Kidney (tissue), 14 donors: ENCODE data around the gene COLQ. TPM values are rescaled to one million over a fixed set of nuclear protein-coding genes. Genes with fewer than 3 reads are reported as not detected.

Source experiments
- DNase-seq, 5 donors: peaks; one replicate each; pipeline ENCODE4 v3.0.0-alpha.2; 2013 to 2020
- FAIRE-seq: peaks from 2 replicates; lab custom pipeline; 2012; peaks lifted over from hg19 to GRCh38; lab: Jason Lieb, UNC
- H3K27ac ChIP-seq, 2 donors: one replicate each; pipeline ENCODE4 v1.7.0; 2013; ENCODE audit warnings: low read depth in 2 of 2, low read length in 2 of 2, inconsistent platforms in 1 of 2
- H3K27me3 ChIP-seq: one replicate; pipeline ENCODE4 v1.7.1; 2013; ENCODE audit warnings: low read length, inconsistent platforms; ENCODE audit not compliant: control insufficient read depth, insufficient read depth
- H3K36me3 ChIP-seq, 3 donors: one replicate each; pipeline versions ENCODE4 v1.7.0 to v1.7.1; 2013; ENCODE audit warnings: low read length in 3 of 3, control low read depth in 1 of 3, inconsistent platforms in 1 of 3; ENCODE audit not compliant: insufficient read depth in 3 of 3, control insufficient read depth in 2 of 3
- H3K4me1 ChIP-seq, 3 donors: one replicate each; pipeline versions ENCODE4 v1.7.0 to v1.7.1; 2013; ENCODE audit warnings: low read length in 3 of 3, inconsistent platforms in 1 of 3, low read depth in 1 of 3; ENCODE audit not compliant: control insufficient read depth in 2 of 3, insufficient read depth in 2 of 3
- H3K4me3 ChIP-seq, 3 donors: one replicate each; pipeline versions ENCODE4 v1.7.0 to v1.8.1; 2013; ENCODE audit warnings: low read length in 3 of 3, control low read depth in 1 of 3, inconsistent platforms in 1 of 3
- H3K9ac ChIP-seq, 3 donors: one replicate each; pipeline versions ENCODE4 v1.7.0 to v1.7.1; 2013; ENCODE audit warnings: low read length in 3 of 3, control low read depth in 1 of 3, inconsistent platforms in 1 of 3
- H3K9me3 ChIP-seq, 3 donors: one replicate each; pipeline versions ENCODE4 v1.7.0 to v1.7.1; 2013; ENCODE audit warnings: low read length in 3 of 3, control low read depth in 1 of 3, inconsistent platforms in 1 of 3; ENCODE audit not compliant: control insufficient read depth in 2 of 3, insufficient read depth in 1 of 3
- CTCF ChIP-seq: IDR thresholded peaks from 3 replicates; pipeline ENCODE4 v1.5.1; 2012; ENCODE audit warnings: mild to moderate bottlenecking, moderate library complexity, borderline replicate concordance; ENCODE audit not compliant: insufficient read depth; ENCODE audit errors: extremely low read depth
- intact Hi-C: fragments of 100-400 bp; cut with DNase I; formaldehyde crosslinking; loops from one replicate; pipeline ENCODE4 v1.11.1; 2022
- polyA plus RNA-seq: library from polyadenylated mRNA; stranded (reverse); fragments of 350-450 nt; fragmentation: Illumina TruSeq; extraction: RNeasy Lipid Tissue Mini Kit (QIAGEN cat#74804); gene quantifications from one replicate; pipeline ENCODE4 v1.2.3, GENCODE V29; 2014; ENCODE audit warnings: low read depth, low replicate concordance; ENCODE audit not compliant: insufficient read depth
- total RNA-seq: library from RNA; stranded (reverse); fragmentation: NEBNext Ultra II Directional; extraction: Animal tissue kit (Norgen Biotek cat#: 25700); gene quantifications from one replicate; pipeline ENCODE4 v1.2.1, GENCODE V29; 2021
- donor health status: control.
- donor health status: control.
- donor health status: control.
- donor health status: control.
- donor health status: control.
- donor health status: DM: yes; HTN: yes; CAD: no.
- donor health status: Normal renal cell carcinoma (clear cell type).

Gene COLQ
- total and polyA plus RNA-seq, 2 donors from 2014 or later: 1.2 to 4.3 TPM

GRCh38 chr3:15456321-15456720 lies 65.2 kb downstream of the COLQ start:
- H3K27me3 ChIP-seq: no peaks in the 10 kb centered on the region
- FAIRE-seq: no peak
- no peak for DNase-seq
- no peak overlapping the region for H3K4me3 ChIP-seq
- H3K36me3 ChIP-seq: no peaks in the 10 kb centered on the region
- intact Hi-C loops: no loop called here
- H3K9ac ChIP-seq: no peak overlapping the region
- no peaks in the 10 kb centered on the region for H3K4me1 ChIP-seq
- H3K27ac ChIP-seq: no peak overlapping the region
- TF ChIP-seq CTCF: no peak
- no peaks in the 10 kb centered on the region for H3K9me3 ChIP-seq

GRCh38 chr3:15455756-15456155 lies 65.8 kb downstream of the COLQ start:
- H3K9ac ChIP-seq: no peak overlapping the region
- H3K27me3 ChIP-seq: no peaks in the 10 kb centered on the region
- H3K4me1 ChIP-seq: no peaks in the 10 kb centered on the region
- no peaks in the 10 kb centered on the region for H3K36me3 ChIP-seq
- intact Hi-C loops: no loop called here
- FAIRE-seq (no peak), DNase-seq (no peak)
- H3K9me3 ChIP-seq: no peaks in the 10 kb centered on the region
- no peak overlapping the region for H3K27ac ChIP-seq
- no peak for TF ChIP-seq CTCF
- H3K4me3 ChIP-seq: no peak overlapping the region

GRCh38 chr3:15454965-15455364 lies 66.5 kb downstream of the COLQ start:
- no peak overlapping the region for H3K4me3 ChIP-seq
- H3K27me3 ChIP-seq: no peaks in the 10 kb centered on the region
- no peaks in the 10 kb centered on the region for H3K36me3 ChIP-seq
- FAIRE-seq (no peak), DNase-seq (no peak)
- H3K4me1 ChIP-seq: no peaks in the 10 kb centered on the region
- H3K27ac ChIP-seq: no peak overlapping the region
- no peaks in the 10 kb centered on the region for H3K9me3 ChIP-seq
- H3K9ac ChIP-seq: no peak overlapping the region
- intact Hi-C loops: no loop called here
- TF ChIP-seq CTCF: no peak

- Histone ChIP-seq H3K9me3 (no peaks in the 10 kb centered on the region), H3K27ac (no peak overlapping the region), H3K9ac (no peak overlapping the region), H3K4me3 (no peak overlapping the region), H3K4me1 (no peaks in the 10 kb centered on the region), H3K36me3 (no peaks in the 10 kb centered on the region), H3K27me3 (no peaks in the 10 kb centered on the region)
- TF ChIP-seq CTCF: no peak
- FAIRE-seq (no peak), DNase-seq (no peak)
- intact Hi-C loops: no loop called here
Observed at GRCh38 chr3:15453991-15454625, 67.4 kb downstream of the COLQ start.
